HG02642 (cell line): ENCODE measurements around the gene MACO1.
"Not testable (repeated sequence)": the region's sequence is repeated elsewhere in the genome, so short reads cannot be mapped to it uniquely, and the experiment has no call there.

ENCODE experiments used
- ATAC-seq: cut with Tn5 transposase; IDR thresholded peaks from one replicate; pipeline ENCODE4 v1.9.1; 2021; ENCODE audit warnings: mild to moderate bottlenecking; ENCODE audit not compliant: unreplicated experiment, poor library complexity

The MACO1 gene

DNA sequence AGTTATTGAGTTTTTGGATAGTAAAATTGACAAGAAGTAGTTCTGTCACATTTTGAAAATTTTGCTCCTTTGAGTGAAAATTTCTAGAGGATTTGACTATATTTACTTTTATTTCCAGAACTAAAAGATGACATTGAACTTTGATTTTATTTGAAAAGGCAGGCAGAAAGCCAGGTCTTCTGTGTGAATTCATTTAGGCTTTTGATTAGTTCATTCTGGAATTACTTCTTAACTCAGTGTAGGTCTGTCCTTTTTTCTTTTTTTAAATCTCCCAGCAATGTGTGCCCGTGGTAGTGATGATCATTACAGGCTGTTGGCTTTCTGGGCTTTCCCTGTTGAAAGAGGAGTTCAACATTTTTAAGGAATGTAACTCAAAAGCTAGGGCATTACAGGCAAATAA is 53.8 kb downstream of the MACO1 start:
- ATAC-seq = no peak

DNA sequence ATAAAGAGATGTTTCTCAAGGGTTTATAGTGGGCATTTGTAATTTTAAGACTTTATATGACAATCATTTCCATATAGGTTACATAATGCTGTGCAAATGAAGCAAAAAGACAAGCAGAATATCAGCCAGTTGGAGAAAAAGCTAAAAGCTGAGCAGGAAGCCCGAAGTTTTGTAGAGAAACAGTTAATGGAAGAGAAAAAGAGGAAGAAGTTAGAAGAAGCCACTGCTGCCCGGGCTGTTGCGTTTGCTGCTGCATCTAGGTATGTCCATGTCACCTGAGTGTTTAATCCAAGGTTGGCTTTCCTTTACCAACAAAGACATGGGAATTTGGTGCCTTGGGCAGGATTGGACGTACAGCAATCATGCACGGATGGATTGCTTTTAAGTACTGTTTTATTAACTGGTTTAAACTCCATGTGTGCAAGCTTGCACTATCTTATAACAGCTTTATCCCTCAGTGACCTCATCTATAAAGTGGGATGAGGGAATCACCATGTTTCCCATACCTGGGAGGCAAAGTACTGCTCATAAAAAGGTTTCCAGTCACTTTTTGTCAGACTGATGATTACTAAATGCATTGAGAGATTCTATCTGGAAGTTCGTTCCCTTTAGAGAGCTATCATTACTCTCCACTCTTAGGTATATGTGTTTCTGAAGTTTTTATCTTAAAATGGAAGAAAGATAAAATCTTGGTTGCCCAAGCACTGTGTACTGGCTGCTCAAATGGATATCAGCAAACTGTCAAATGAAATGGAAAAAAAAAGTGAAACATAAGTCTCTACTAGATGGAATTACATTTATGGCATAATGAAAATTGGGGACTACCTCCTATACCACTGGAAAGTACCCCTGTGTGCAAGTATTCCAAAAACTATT is 55.1 kb downstream of the MACO1 start:
- no peak for ATAC-seq

DNA sequence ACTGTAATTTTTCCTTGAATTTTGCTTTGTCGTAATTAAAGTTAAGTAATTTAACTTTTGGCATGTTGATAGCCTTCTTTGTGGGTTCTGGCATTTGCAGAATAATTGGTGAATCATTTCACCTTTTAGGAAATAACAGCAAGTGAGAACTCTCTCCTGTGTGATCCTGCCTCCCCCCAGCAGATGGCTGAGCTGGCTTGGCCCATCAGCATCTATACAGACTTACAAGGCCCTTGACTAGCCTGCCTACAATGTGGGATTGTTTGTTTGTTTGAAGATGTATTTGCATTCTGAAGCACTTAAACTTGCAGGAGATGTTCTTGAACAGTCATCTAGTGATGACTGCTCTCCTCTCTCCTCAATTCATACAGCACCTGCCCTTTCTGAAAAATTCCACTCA is 55.9 kb downstream of the MACO1 start:
- ATAC-seq = no peak

GRCh38 chr1:25487628-25488027 is 56.9 kb downstream of the MACO1 start:
- no peak for ATAC-seq

GRCh38 chr1:25492323-25492722 is 61.6 kb downstream of the MACO1 start:
- ATAC-seq = no peak

- ATAC-seq = no peak
These were observed 64.3 kb downstream of the MACO1 start for GRCh38 chr1:25494952-25495351.

- ATAC-seq = no peak
These were observed 70.0 kb downstream of the MACO1 start for GRCh38 chr1:25500694-25501093.

- ATAC-seq = no peak
These were observed 70.8 kb downstream of the MACO1 start for GRCh38 chr1:25501235-25502058.

GRCh38 chr1:25502957-25503356 is 72.3 kb downstream of the MACO1 start:
- no peak for ATAC-seq

GRCh38 chr1:25503551-25504426 is 73.1 kb downstream of the MACO1 start:
- no peak for ATAC-seq

GRCh38 chr1:25504706-25505595 is 74.3 kb downstream of the MACO1 start:
- ATAC-seq = no peak

- no peak for ATAC-seq
These were observed 75.1 kb downstream of the MACO1 start for GRCh38 chr1:25505656-25506385.

GRCh38 chr1:25506566-25507463 is 76.1 kb downstream of the MACO1 start:
- ATAC-seq = not testable (repeated sequence)

- no peak for ATAC-seq
These were observed 83.0 kb downstream of the MACO1 start for GRCh38 chr1:25513666-25514065.

- no peak for ATAC-seq
These were observed 84.3 kb downstream of the MACO1 start for GRCh38 chr1:25515033-25515432.

DNA sequence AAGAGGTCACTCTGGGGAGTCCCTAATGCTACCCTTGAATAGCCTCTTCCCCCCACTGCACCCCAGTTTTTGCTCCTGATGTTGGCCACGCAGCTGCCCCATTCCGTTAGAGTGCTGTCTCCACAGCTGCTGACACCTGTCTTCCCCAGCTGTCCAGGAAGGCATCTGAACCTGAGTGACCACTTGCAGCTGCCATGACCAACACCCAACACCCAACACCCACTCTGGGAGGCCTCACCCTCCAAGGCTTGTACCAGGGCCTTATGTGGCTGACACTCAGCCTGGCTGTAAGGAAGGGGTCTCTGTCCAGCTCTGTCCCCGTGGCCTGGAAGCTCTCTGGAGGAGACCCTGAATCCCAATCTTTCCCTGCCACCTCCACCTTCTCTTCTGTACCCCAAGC is 86.0 kb downstream of the MACO1 start:
- ATAC-seq = no peak

GRCh38 chr1:25517476-25518394 is 87.0 kb downstream of the MACO1 start:
- ATAC-seq = no peak
